Hematopoietic multipotent progenitor cell treated with erythropoietin and hydrocortisone succinate and interleukin-3 and kit ligand, for 8 days (in vitro differentiated cells): ENCODE data around the gene CALM1.

Experiments used
- DNase-seq: peaks from one replicate; pipeline ENCODE4 v3.0.0-alpha.2; 2015

The CALM1 gene

GRCh38 chr14:90396341-90397339 lies at the start of gene CALM1:
TSS of gene CALM1 (plus strand) at chr14:90397029. CDS start at chr14:90397231, 202 bp downstream.
- DNase-seq, result peak; percentile 87

- DNase-seq, result no peak
These were observed 48.6 kb upstream of the CALM1 start for GRCh38 chr14:90348270-90348669.

- DNase-seq, result no peak
These were observed 47.1 kb upstream of the CALM1 start for GRCh38 chr14:90349739-90350138.

- DNase-seq, result no peak
These were observed 42.1 kb upstream of the CALM1 start for GRCh38 chr14:90354551-90355298.

GRCh38 chr14:90355540-90356518 lies 41.0 kb upstream of the CALM1 start:
- DNase-seq, result no peak

- no peak for DNase-seq
These were observed 39.9 kb upstream of the CALM1 start for GRCh38 chr14:90356925-90357324.

GRCh38 chr14:90358359-90358758 lies 38.5 kb upstream of the CALM1 start:
- DNase-seq, result no peak

- no peak for DNase-seq
These were observed 34.8 kb upstream of the CALM1 start for GRCh38 chr14:90361865-90362557.

DNA sequence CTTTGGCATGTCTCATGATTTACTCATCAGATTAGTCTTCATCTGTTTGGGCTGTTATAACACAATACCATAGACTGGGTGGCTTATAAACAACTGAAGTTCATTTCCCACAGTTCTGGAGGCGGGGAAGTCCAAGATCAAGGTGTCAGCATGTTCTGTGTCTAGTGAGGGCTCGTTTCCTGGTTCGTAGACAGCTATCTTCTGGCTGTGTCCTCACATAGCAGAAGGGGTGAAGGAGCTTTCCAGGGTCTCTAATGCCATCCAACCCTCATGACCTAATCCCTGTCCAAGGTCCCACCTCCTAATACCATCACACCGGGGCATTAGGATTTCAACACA lies 34.3 kb upstream of the CALM1 start:
- no peak for DNase-seq

GRCh38 chr14:90368946-90369721 lies 27.7 kb upstream of the CALM1 start:
- DNase-seq, result no peak

GRCh38 chr14:90373887-90374286 lies 22.9 kb upstream of the CALM1 start:
- no peak for DNase-seq

DNA sequence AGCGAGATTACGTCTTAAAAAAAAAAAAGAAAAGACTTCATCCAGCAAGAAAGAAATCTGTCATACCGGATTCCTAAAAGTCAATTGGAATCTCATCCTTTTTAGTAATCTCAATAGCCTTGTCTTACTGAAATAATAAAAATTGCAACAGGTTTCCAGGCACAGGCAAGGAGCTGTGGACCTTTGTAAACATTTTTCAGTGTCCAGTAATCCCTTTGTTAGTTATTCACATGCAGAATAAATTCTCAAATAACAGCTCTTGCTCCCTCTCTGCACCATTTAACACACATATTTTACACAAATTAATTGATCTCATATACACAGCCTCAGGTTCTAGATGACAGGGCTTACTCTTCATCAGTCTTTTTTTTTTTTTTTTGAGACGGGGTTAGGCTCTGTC lies 22.0 kb upstream of the CALM1 start:
- DNase-seq, result no peak

GRCh38 chr14:90375934-90376333 lies 20.9 kb upstream of the CALM1 start:
- DNase-seq, result no peak

DNA sequence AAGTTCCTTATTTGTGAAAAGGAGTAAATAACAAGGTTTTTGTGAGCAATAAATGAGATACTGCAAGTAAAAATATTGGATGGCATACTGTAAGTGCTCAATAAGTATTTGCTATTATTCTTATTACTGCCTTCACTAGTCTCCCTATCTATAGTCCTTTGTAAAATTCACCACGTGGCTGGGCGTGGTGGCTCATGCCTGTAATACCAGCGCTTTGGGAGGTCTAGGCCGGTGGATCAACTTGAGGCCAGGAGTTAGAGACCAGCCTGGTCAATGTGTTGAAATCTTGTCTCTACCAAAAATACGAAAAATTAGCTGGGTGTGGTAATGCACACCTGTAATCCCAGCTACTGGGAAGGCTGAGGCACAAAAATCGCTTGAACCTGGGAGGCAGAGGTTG lies 18.6 kb upstream of the CALM1 start:
- DNase-seq, result peak; percentile 39

GRCh38 chr14:90379106-90379505 lies 17.7 kb upstream of the CALM1 start:
- DNase-seq, result peak; percentile 84

DNA sequence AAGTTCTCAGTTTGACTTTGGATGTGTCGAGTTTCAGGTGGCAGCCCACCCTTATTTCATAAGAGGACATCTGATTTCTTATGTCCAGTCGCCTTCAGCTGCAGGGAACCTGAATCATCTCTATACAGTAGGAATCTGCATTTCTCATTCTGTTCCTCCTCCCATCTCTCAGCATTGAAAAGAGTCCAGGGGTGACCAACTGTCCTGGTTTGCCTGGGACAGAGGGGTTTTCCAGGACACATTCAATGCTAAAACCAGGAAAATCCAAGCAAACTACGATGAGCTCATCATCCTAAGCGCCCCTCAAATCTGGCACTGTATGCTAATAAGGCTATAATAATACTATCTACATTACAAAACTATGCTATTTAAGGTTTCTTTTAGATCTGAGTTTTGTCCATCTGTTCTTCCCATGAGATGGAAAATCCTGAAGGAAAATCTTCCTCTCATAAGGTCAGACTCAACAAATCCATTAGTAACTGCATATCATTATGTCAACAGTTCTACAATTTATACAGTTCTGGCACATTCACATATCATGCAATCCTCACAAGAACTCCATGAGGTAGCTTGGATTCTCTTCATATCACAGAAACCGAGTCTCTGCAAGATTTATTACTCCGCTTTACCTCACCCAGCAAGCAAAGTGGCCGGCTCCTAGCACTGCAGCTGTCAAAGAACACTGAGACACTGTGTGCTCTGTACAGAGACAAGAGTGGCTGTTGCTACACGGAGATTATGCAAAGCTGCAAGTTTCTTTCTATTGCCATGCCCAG lies 15.6 kb upstream of the CALM1 start:
- no peak for DNase-seq

GRCh38 chr14:90381999-90382451 lies 14.8 kb upstream of the CALM1 start:
- DNase-seq, result no peak

GRCh38 chr14:90382491-90383125 lies 14.2 kb upstream of the CALM1 start:
- DNase-seq, result peak; percentile 66

GRCh38 chr14:90383126-90383730 lies 13.6 kb upstream of the CALM1 start:
- DNase-seq, result peak; percentile 99
